Tibial nerve (tissue), 4 donors: ENCODE results near the gene KCP.

Source experiments
- CTCF ChIP-seq, 5 experiments: fragments of 200-600 bp in 3 of 5; fragments of 450-650 bp in 2 of 5; sonication (generic) in 3 of 5; IDR thresholded peaks; one replicate each; pipeline ENCODE4 v1.5.1; 2016 to 2019; ENCODE audit warnings: antibody characterized with exemption in 5 of 5, mild to moderate bottlenecking in 3 of 5, moderate library complexity in 2 of 5
- EP300 ChIP-seq, 2 donors: sonication (generic); formaldehyde crosslinking; IDR thresholded peaks; one replicate each; pipeline ENCODE4 v1.6.1; 2017; ENCODE audit warnings: antibody characterized with exemption in 2 of 2, mild to moderate bottlenecking in 1 of 2
- POLR2A ChIP-seq, 2 donors: fragments of 450-650 bp; IDR thresholded peaks; one replicate each; pipeline ENCODE4 v1.6.1; 2017; ENCODE audit warnings: antibody characterized with exemption in 2 of 2, mild to moderate bottlenecking in 2 of 2, moderate library complexity in 2 of 2

DNA sequence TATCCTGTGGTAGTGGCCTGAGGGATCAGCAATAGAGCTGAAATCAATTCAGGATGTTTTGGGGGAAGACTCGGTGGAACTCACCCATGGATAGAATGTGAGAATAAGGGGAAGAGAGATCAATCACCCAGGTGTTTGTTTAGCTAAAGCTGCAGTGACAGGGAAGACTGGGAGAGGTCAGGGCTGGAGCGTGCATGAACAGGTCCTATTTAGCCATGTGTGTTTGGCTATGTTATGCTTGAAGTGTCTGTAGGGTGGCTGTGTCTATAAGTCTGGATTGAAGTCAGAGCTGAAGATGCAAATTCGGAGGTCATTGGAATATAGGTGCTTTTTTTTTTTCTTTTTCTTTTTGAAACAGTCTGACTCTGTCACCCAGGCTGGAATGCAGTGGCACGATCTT is 43.3 kb downstream of the KCP start:
- TF ChIP-seq CTCF (IDR thresholded peaks at IDR 0.05) (no peak), POLR2A (IDR thresholded peaks at IDR 0.05) (no peak), EP300 (IDR thresholded peaks at IDR 0.05) (no peak)
